ENCODE measurements around the gene BUD23. TPM values are rescaled to one million over a fixed set of nuclear protein-coding genes. Genes with fewer than 3 reads are reported as not detected.

BUD23 gene
- total and polyA plus RNA-seq, 8 donors = 17.4 to 71.9 (median 44.2) TPM

DNA sequence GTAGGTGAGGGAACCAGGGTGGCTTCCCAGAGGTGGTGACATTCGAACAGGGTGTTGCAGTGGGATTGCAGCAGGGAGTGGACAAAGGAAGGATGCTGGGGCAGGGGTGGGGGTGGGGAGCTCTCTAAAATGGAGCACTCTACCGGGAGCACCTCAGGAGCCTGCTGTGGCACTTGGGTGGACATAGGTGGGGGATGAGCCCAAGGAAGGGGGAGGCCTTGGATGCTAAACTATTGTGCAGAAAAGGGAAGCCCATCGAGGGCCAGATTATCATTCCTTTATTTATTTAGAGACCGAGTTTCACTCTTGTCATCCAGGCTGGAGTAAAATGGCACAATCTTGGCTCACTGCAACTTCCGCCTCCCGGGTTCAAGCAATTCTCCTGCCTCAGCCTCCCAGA is 39.4 kb downstream of the BUD23 start:
- Histone ChIP-seq H3K4me1 (peaks cover 25 to 41% (median 31%) of the 10 kb centered on the region in 4 donors), H3K36me3 (no peaks in the 10 kb centered on the region), H3K27me3 (peaks cover 0 to 23% (median 6%) of the 10 kb centered on the region in 3 donors), H3K4me3 (no peak overlapping the region), H3K27ac (no peak overlapping the region), H3K9me3 (no peaks in the 10 kb centered on the region)
- DNase-seq = no peak
- WGBS, 5 donors = 55 to 84% (median 72%) methylated on average over 6 of the region's 6 CpGs
- TF ChIP-seq POLR2AphosphoS5 (IDR thresholded peaks at IDR 0.05) (no peak), EP300 (IDR thresholded peaks at IDR 0.05) (no peak), POLR2A (IDR thresholded peaks at IDR 0.05) (no peak)
- TF ChIP-seq, protein P1, sequence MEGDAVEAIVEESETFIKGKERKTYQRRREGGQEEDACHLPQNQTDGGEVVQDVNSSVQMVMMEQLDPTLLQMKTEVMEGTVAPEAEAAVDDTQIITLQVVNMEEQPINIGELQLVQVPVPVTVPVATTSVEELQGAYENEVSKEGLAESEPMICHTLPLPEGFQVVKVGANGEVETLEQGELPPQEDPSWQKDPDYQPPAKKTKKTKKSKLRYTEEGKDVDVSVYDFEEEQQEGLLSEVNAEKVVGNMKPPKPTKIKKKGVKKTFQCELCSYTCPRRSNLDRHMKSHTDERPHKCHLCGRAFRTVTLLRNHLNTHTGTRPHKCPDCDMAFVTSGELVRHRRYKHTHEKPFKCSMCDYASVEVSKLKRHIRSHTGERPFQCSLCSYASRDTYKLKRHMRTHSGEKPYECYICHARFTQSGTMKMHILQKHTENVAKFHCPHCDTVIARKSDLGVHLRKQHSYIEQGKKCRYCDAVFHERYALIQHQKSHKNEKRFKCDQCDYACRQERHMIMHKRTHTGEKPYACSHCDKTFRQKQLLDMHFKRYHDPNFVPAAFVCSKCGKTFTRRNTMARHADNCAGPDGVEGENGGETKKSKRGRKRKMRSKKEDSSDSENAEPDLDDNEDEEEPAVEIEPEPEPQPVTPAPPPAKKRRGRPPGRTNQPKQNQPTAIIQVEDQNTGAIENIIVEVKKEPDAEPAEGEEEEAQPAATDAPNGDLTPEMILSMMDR (IDR thresholded peaks at IDR 0.05) = no peak
- intact Hi-C loops (cut with DNase I; ENCODE audit: low total_unique reads) = loop anchor here (5.0 kb wide), 1 partner anchor 115 kb away; no protein-coding TSS in a partner anchor

DNA sequence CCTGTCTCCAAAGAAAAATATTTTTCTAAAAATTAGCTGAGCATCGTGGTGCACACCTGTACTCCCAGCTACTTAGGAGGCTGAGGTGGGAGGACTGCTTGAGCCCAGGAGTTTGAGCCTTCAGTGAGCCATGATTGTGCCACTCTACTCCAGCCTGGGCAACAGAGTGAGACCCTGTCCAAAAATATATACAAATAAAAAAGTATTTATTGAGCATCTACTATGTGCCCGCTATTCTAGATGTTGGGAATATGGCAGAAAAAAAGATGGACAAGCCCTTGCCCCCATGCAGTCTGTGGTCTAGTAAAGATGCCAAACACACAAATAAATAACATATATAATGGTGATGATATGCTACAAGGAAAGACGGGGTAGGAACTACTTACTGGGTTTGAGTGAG is 40.4 kb downstream of the BUD23 start:
- WGBS, 5 donors = 79 to 96% (median 90%) methylated on average over 3 of the region's 3 CpGs
- H3K27me3 ChIP-seq = peaks cover 0 to 19% (median 4%) of the 10 kb centered on the region in 3 donors
- H3K4me1 ChIP-seq = peaks cover 15 to 31% (median 22%) of the 10 kb centered on the region in 4 donors
- no peak overlapping the region for H3K27ac ChIP-seq
- no peaks in the 10 kb centered on the region for H3K36me3 ChIP-seq
- DNase-seq = no peak
- TF ChIP-seq POLR2AphosphoS5 (IDR thresholded peaks at IDR 0.05) (no peak), POLR2A (IDR thresholded peaks at IDR 0.05) (no peak), EP300 (IDR thresholded peaks at IDR 0.05) (no peak)
- TF ChIP-seq, protein P1 (IDR thresholded peaks at IDR 0.05) = no peak
- intact Hi-C loops (cut with DNase I; ENCODE audit: low total_unique reads) = loop anchor here (5.0 kb wide), 1 partner anchor 117 kb away; no protein-coding TSS in a partner anchor
- no peaks in the 10 kb centered on the region for H3K9me3 ChIP-seq
- no peak overlapping the region for H3K4me3 ChIP-seq

DNA sequence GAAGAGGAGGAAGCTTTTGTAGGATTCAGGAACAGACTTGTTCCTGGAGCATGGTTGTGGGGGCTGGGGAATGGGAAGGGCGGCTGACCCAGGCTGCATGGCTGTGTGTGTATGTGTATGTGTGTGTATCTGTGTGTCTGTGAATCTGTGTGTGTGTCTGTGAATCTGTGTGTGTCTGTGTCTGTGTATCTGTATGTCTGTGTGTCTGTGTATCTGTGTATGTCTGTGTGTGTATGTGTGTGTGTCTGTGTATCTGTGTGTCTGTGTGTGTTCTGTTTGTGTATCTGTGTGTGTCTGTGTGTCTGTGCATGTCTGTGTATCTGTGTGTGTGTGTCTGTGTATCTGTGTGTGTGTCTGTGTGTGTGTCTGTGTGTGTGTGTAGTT is 42.7 kb downstream of the BUD23 start:
- no peak for DNase-seq
- no peaks in the 10 kb centered on the region for H3K9me3 ChIP-seq
- no peak overlapping the region for H3K4me3 ChIP-seq
- H3K27ac ChIP-seq = no peak overlapping the region
- intact Hi-C loops (cut with DNase I; ENCODE audit: low total_unique reads) = no loop called here
- H3K4me1 ChIP-seq = peaks cover 8 to 15% (median 10%) of the 10 kb centered on the region in 4 donors
- TF ChIP-seq POLR2A (IDR thresholded peaks at IDR 0.05) = no peak
- TF ChIP-seq, protein P1 (IDR thresholded peaks at IDR 0.05) = peak in 2 of 7 experiments; percentile 2 to 43
- H3K36me3 ChIP-seq = no peaks in the 10 kb centered on the region
- WGBS, 5 donors = 50 to 79% (median 64%) methylated on average over 1 of the region's 1 CpG
- H3K27me3 ChIP-seq = peaks cover 0 to 15% (median 0%) of the 10 kb centered on the region in 3 donors

DNA sequence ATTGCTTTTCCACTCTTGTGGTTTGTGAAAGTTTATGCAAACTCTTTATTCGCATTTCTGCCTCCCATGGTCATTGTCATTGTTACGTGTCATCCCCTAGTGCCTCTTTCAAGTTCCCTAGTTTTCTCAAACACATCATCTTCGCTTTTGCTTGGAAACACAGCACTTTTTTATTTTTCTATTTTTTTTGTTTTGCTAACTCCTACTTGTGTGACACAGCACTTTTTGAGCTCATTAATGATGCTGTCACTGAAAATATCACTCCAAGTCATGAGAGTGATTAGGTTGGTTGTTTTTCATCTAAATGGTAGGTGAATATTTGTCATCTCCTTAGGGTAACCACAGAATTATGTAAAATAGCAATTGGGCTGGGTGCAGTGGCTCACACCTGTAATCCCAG is 44.6 kb downstream of the BUD23 start:
- Histone ChIP-seq H3K27me3 (peaks cover 0 to 15% (median 0%) of the 10 kb centered on the region in 3 donors), H3K9me3 (no peaks in the 10 kb centered on the region), H3K4me1 (no peaks in the 10 kb centered on the region), H3K4me3 (no peak overlapping the region), H3K36me3 (no peaks in the 10 kb centered on the region), H3K27ac (no peak overlapping the region)
- TF ChIP-seq, protein P1 (IDR thresholded peaks at IDR 0.05) = no peak
- TF ChIP-seq POLR2A (IDR thresholded peaks at IDR 0.05) = no peak
- TF ChIP-seq POLR2AphosphoS5 (IDR thresholded peaks at IDR 0.05) = no peak
- TF ChIP-seq EP300 (IDR thresholded peaks at IDR 0.05) = no peak
- WGBS, 5 donors = 70 to 86% (median 77%) methylated on average over 3 of the region's 3 CpGs
- no peak for DNase-seq
- intact Hi-C loops (cut with DNase I; ENCODE audit: low total_unique reads) = no loop called here

All from stomach (tissue), 9 donors.